Caco-2 (cell line): ENCODE measurements around the gene SLC44A1. TPM values are rescaled to one million over a fixed set of nuclear protein-coding genes. Genes with fewer than 3 reads are reported as not detected.

Source experiments
- BruUV-seq: library from RNA; stranded (reverse); fragments of 400-500 nt; replicated peaks from 2 replicates; lab custom pipeline; 2021; lab: Mats Ljungman, UMichigan
- CTCF ChIA-PET: fragments of 300-600 bp; sonication (Branson Sonifier 250); formaldehyde crosslinking; loops from one replicate; lab custom pipeline; 2022; ENCODE audit warnings: antibody characterized with exemption; lab: Charles Lee
- POLR2A ChIA-PET: fragments of 300-600 bp; sonication (Branson Sonifier 250); formaldehyde crosslinking; loops from one replicate; lab custom pipeline; 2022; ENCODE audit warnings: antibody characterized with exemption; lab: Charles Lee
- DNase-seq, 2 experiments: peaks; one replicate each; pipeline versions ENCODE4 v3.0.0 to v3.0.0-alpha.2; 2020 to 2022
- H3K27me3 ChIP-seq: replicated peaks from 2 replicates; pipeline ENCODE4 v1.6.0; 2011; ENCODE audit warnings: low read length; ENCODE audit not compliant: control insufficient read depth, insufficient read depth
- H3K36me3 ChIP-seq: 2 replicates; pipeline ENCODE4 v1.5.1; 2011; ENCODE audit warnings: low read length; ENCODE audit not compliant: control insufficient read depth, insufficient read depth
- H3K4me1 ChIP-seq: fragments of 250-450 bp; sonication (Bioruptor Pico); 2 replicates; pipeline ENCODE4 v1.5.1; 2020; ENCODE audit warnings: mild to moderate bottlenecking
- H3K4me3 ChIP-seq: 2 replicates; pipeline ENCODE4 v1.5.1; 2011; ENCODE audit warnings: low read depth, mild to moderate bottlenecking, control low read depth, low read length
- H3K9me3 ChIP-seq: fragments of 250-450 bp; sonication (Bioruptor Pico); 2 replicates; pipeline ENCODE4 v1.5.1; 2020; ENCODE audit warnings: mild to moderate bottlenecking, moderate library complexity
- H3K27ac Mint-ChIP-seq: one replicate; pipeline ENCODE4 v1.8.0; 2022; ENCODE audit warnings: mixed read lengths; ENCODE audit not compliant: unreplicated experiment
- H3K27me3 Mint-ChIP-seq: one replicate; pipeline ENCODE4 v1.8.0; 2022; ENCODE audit warnings: mixed read lengths; ENCODE audit not compliant: insufficient read depth, unreplicated experiment
- H3K36me3 Mint-ChIP-seq: one replicate; pipeline ENCODE4 v1.8.0; 2022; ENCODE audit warnings: mild to moderate bottlenecking, mixed read lengths; ENCODE audit not compliant: insufficient read depth, unreplicated experiment
- H3K4me1 Mint-ChIP-seq: one replicate; pipeline ENCODE4 v1.8.0; 2022; ENCODE audit warnings: low read depth, mixed read lengths; ENCODE audit not compliant: unreplicated experiment
- H3K4me3 Mint-ChIP-seq: one replicate; pipeline ENCODE4 v1.8.0; 2022; ENCODE audit warnings: mild to moderate bottlenecking, moderate library complexity, mixed read lengths; ENCODE audit not compliant: unreplicated experiment
- H3K9me3 Mint-ChIP-seq: one replicate; pipeline ENCODE4 v1.8.0; 2022; ENCODE audit warnings: mixed read lengths; ENCODE audit not compliant: unreplicated experiment
- intact Hi-C: fragments of 100-400 bp; cut with micrococcal nuclease; formaldehyde crosslinking; loops from one replicate; pipeline ENCODE4 v1.10.0; 2022; ENCODE audit not compliant: unreplicated experiment
- total RNA-seq: library from RNA; stranded (reverse); gene quantifications from 2 replicates; pipeline ENCODE4 v1.2.3, GENCODE V29; 2022
- TF ChIP-seq, protein P1 (sequence below), 2 experiments: fragments of 200-600 bp in 1 of 2; IDR thresholded peaks; 1 replicate in 1 of 2; 2 replicates in 1 of 2; pipeline versions ENCODE4 v1.5.1 to v1.8.0; 2011 to 2022; ENCODE audit warnings: antibody characterized with exemption in 1 of 2, control low read depth in 1 of 2, inconsistent platforms in 1 of 2, low read depth in 1 of 2, low read length in 1 of 2, mild to moderate bottlenecking in 1 of 2, moderate library complexity in 1 of 2; ENCODE audit not compliant: insufficient read depth in 1 of 2, severe bottlenecking in 1 of 2, unreplicated experiment in 1 of 2

The SLC44A1 gene
- total RNA-seq, 1 experiment from 2014 or later, result 45.8 TPM

DNA sequence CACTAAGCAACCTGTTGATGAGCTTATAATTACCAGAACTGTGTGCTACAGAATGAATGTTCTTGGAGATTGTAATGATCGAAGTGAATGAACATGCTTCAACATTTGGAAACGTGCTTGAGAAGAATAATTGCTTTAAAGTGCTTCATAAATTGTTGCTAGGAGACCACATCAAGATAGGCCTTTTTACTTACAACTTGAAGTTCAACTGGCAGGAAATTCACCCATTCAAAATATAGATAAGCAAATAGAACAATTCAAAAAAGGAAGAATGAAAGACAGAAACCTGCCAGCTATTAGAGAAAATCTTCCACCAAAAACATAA lies 38.0 kb upstream of the SLC44A1 start:
- no peak overlapping the region for H3K4me3 Mint-ChIP-seq
- no peak overlapping the region for H3K27ac Mint-ChIP-seq
- TF ChIP-seq, protein P1, sequence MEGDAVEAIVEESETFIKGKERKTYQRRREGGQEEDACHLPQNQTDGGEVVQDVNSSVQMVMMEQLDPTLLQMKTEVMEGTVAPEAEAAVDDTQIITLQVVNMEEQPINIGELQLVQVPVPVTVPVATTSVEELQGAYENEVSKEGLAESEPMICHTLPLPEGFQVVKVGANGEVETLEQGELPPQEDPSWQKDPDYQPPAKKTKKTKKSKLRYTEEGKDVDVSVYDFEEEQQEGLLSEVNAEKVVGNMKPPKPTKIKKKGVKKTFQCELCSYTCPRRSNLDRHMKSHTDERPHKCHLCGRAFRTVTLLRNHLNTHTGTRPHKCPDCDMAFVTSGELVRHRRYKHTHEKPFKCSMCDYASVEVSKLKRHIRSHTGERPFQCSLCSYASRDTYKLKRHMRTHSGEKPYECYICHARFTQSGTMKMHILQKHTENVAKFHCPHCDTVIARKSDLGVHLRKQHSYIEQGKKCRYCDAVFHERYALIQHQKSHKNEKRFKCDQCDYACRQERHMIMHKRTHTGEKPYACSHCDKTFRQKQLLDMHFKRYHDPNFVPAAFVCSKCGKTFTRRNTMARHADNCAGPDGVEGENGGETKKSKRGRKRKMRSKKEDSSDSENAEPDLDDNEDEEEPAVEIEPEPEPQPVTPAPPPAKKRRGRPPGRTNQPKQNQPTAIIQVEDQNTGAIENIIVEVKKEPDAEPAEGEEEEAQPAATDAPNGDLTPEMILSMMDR (IDR thresholded peaks at IDR 0.05; ENCODE audit: insufficient read depth in 1 of 2, low read depth in 1 of 2, low read length in 1 of 2, severe bottlenecking in 1 of 2, unreplicated experiment in 1 of 2), result no peak
- no peaks in the 10 kb centered on the region for H3K36me3 Mint-ChIP-seq
- Histone ChIP-seq H3K36me3 (no peaks in the 10 kb centered on the region), H3K4me1 (no peaks in the 10 kb centered on the region), H3K4me3 (no peak overlapping the region), H3K27me3 (no peaks in the 10 kb centered on the region), H3K9me3 (no peaks in the 10 kb centered on the region)
- H3K9me3 Mint-ChIP-seq, result no peaks in the 10 kb centered on the region
- H3K4me1 Mint-ChIP-seq, result peaks cover 4% of the 10 kb centered on the region
- no TSS peak for BruUV-seq
- POLR2A ChIA-PET, result interaction anchor here (0.6 kb wide), 1 partner anchor 242 kb away, joined by 3 read pairs; no protein-coding TSS in a partner anchor
- no peaks in the 10 kb centered on the region for H3K27me3 Mint-ChIP-seq
- intact Hi-C loops, result no loop called here
- CTCF ChIA-PET, result no interaction called here
- no peak for DNase-seq

DNA sequence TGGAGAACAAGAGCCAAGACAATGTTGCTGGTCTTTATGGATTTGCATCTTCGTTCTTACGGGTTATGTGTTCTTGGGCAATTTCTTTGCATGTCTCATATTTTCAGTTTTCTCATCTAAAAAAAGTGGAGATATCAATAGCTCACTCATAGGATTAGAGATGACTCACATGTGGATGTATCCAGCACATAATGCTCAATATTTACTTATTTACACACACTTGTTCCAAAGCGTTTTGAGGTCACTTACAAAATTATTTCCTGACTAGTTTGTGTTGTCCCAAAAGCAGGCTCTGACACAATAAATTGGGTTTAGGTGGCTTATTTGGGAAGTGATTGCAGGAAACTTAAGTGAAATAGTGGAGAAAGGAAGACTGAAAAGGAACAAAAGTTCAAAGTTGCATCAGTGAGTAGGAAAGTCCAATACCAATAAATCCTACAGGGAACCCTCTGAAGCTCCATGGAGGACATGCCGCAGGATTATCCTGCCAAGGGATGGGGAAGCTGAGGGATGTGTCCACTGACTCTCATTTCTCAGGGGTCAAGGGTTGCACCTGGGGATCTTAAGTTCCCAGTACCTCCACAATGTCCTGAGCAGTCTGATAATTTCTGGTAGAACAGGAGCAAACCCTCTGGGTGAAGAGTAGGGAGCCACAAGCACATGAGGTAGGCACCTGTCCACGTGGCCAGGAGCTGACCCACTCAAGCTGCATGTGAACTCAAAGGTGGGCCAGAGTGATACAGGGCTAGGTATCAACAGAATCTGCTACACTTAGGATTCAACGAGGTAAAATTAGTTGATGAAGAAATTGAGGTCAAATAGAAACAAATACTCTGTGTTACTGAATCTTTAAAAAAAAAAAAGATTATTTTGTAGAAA lies 37.4 kb upstream of the SLC44A1 start:
- no peaks in the 10 kb centered on the region for H3K36me3 ChIP-seq
- intact Hi-C loops, result no loop called here
- no peaks in the 10 kb centered on the region for H3K36me3 Mint-ChIP-seq
- H3K4me3 Mint-ChIP-seq, result no peak overlapping the region
- TF ChIP-seq, protein P1 (IDR thresholded peaks at IDR 0.05; ENCODE audit: insufficient read depth in 1 of 2, low read depth in 1 of 2, low read length in 1 of 2, severe bottlenecking in 1 of 2, unreplicated experiment in 1 of 2), result no peak
- H3K9me3 Mint-ChIP-seq, result no peaks in the 10 kb centered on the region
- no peak overlapping the region for H3K4me3 ChIP-seq
- ChIA-PET CTCF (interaction anchor here (0.5 kb wide), 1 partner anchor 37 kb away, joined by 6 read pairs; no protein-coding TSS in a partner anchor), POLR2A (interaction anchor here (0.6 to 0.9 kb wide), 3 partner anchors 38 to 425 kb away, joined by 3 to 4 read pairs (median 3); partner anchors contain the start of gene SLC44A1)
- no TSS peak for BruUV-seq
- no peaks in the 10 kb centered on the region for H3K4me1 ChIP-seq
- H3K27ac Mint-ChIP-seq, result no peak overlapping the region
- no peaks in the 10 kb centered on the region for H3K27me3 ChIP-seq
- no peak for DNase-seq
- H3K27me3 Mint-ChIP-seq, result no peaks in the 10 kb centered on the region
- no peaks in the 10 kb centered on the region for H3K9me3 ChIP-seq
- peaks cover 4% of the 10 kb centered on the region for H3K4me1 Mint-ChIP-seq

DNA sequence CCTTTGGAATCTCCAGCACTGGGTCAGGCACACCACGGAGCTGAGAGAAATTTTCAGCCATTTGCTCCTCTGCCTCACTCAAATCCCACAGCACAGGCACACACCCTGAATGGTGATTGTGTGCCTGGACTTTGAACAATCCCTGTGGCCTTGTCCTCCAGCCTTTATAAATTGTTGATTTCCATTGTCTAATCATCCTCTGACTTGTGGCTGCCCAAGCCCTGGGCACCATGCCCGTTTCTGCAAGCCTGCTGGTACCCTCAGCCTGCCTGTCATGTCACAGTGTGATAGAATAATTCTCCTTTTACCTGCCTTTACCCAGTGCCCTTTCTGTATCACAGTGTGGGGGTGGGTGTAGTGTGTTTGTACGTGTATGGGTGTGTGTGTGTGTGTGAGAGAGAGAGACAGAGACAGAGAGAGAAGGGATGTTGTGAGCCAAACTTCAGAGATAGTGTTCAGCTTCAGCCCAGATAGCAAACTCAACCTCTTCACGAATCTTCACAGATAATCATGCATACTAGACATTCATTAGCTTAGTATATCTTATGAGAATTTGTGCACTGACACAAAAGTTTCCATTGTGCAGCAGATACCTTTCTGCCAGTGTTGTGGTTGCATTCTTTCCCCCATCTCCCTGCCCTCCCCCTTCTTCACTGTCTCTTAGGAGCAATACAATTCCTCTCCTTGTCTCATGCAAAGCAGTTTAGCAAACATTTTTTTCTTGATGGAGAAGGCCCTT lies 27.8 kb upstream of the SLC44A1 start:
- CTCF ChIA-PET, result no interaction called here

More for the DNA sequence above, 27.8 kb upstream of the SLC44A1 start:
- no TSS peak for BruUV-seq
- Mint-ChIP-seq H3K9me3 (peaks cover 9% of the 10 kb centered on the region), H3K27me3 (no peaks in the 10 kb centered on the region), H3K4me3 (no peak overlapping the region), H3K27ac (no peak overlapping the region), H3K36me3 (no peaks in the 10 kb centered on the region), H3K4me1 (peaks cover 10% of the 10 kb centered on the region)
- POLR2A ChIA-PET, result no interaction called here
- Histone ChIP-seq H3K4me1 (no peaks in the 10 kb centered on the region), H3K27me3 (no peaks in the 10 kb centered on the region), H3K4me3 (no peak overlapping the region), H3K9me3 (no peaks in the 10 kb centered on the region), H3K36me3 (no peaks in the 10 kb centered on the region)
- TF ChIP-seq, protein P1 (IDR thresholded peaks at IDR 0.05; ENCODE audit: insufficient read depth in 1 of 2, low read depth in 1 of 2, low read length in 1 of 2, severe bottlenecking in 1 of 2, unreplicated experiment in 1 of 2), result no peak
- no peak for DNase-seq
- intact Hi-C loops, result no loop called here
